ENCODE data around the gene TCP11L2. TPM values are rescaled to one million over a fixed set of nuclear protein-coding genes. Genes with fewer than 3 reads are reported as not detected.
A peak's percentile ranks its signal among the peaks of the same experiment; 100 is the strongest.

TCP11L2 gene
- 5.3 TPM for polyA plus RNA-seq (2013, experiment 1 of 2)
- polyA plus RNA-seq (2013, experiment 2 of 2), result 5.4 TPM

DNA sequence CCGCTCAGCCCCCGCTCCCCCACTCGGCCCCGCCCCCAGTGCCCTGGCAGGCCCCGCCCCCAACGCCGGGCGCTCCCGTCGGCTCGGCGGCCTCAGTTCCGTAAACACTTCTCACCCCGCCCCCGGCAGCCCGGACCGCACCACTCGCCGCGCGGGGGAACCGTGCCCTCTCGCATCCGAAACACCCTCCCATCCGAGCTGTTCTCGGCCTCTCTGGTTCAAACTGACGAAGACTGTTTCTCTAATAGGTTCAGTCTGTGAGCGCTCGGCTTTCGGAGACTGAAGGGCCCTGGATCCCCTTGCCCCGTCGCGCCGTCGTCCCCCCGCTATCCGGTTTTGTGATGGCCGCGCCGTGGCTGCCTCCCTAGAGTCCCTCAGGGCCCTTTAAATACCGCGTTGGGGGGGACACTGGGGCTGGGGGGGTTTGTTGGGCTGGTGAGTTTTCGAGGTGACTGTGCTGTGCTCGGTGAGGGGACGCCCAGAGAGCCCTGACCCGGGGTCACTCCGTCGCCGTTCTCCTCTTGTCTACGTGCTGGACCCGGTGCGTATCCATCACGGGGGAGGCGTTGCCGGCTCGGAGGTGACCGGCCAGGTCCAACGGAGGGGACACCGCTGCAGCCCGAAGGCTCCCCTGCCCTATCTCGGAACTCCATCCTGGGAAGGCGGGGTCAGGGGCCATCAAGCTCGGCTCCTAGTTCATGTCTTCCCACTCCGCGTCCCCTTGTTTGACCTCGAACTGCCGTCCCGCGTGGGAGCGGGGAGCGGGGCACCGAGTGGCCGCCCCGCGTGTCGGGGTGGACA, at the start of gene TCP11L2:
Gene TCP11L2, plus strand, starts transcription at position 333 of the 801 bp plus-strand sequence. CDS start 8,343 bp downstream, outside the sequence.
- Histone ChIP-seq H3K18ac (ENCODE audit: low read length) (peak within 1 kb of the TSS; percentile 96), H3K23ac (ENCODE audit: low read depth, low read length, poor library complexity) (peak within 1 kb of the TSS; percentile 90), H2BK12ac (ENCODE audit: low read length) (peak within 1 kb of the TSS; percentile 79), H2BK120ac (ENCODE audit: low read depth, low read length) (peak within 1 kb of the TSS; percentile 36), H2AFZ (ENCODE audit: low read length) (peak within 1 kb of the TSS; percentile 99), H3K4ac (ENCODE audit: low read length) (no peak within 1 kb of the TSS), H3K9me3 (replicated peaks in 1 of 2; ENCODE audit: control insufficient read depth in 2 of 2, insufficient read depth in 1 of 2, low read depth in 1 of 2, low read length in 2 of 2) (no peaks in the 10 kb centered on the region), H3K14ac (ENCODE audit: low read length) (peak within 1 kb of the TSS; percentile 77), H3K27ac (replicated peaks; ENCODE audit: low read length) (peak within 1 kb of the TSS; percentile 65), H3K27me3 (ENCODE audit: control insufficient read depth in 3 of 3, insufficient read depth in 3 of 3, low read depth in 1 of 3, low read length in 3 of 3) (peaks cover 0 to 3% (median 2%) of the 10 kb centered on the region in 3 experiments), H2BK5ac (ENCODE audit: low read length) (peak within 1 kb of the TSS; percentile 85), H2AK5ac (ENCODE audit: low read depth, low read length) (peak within 1 kb of the TSS; percentile 57), H3K4me3 (ENCODE audit: low read length in 2 of 2) (peak within 1 kb of the TSS; percentile 84 to 88), H3K79me1 (ENCODE audit: low read depth, low read length) (peaks cover 2% of the 10 kb centered on the region), H2BK15ac (ENCODE audit: low read length) (peak within 1 kb of the TSS; percentile 55), H4K91ac (ENCODE audit: low read depth, low read length, poor library complexity) (no peak within 1 kb of the TSS), H3K4me1 (ENCODE audit: control insufficient read depth in 2 of 2, insufficient read depth in 1 of 2, low read depth in 1 of 2, low read length in 2 of 2) (peaks cover 6 to 18% of the 10 kb centered on the region in 2 donors), H3K9ac (ENCODE audit: low read depth, low read length, poor library complexity) (peak within 1 kb of the TSS; percentile 89), H3K4me2 (ENCODE audit: insufficient read depth, low read length, poor library complexity, severe bottlenecking) (peak within 1 kb of the TSS; percentile 92), H3K36me3 (replicated peaks in 1 of 2; ENCODE audit: control insufficient read depth in 2 of 2, insufficient read depth in 2 of 2, low read length in 2 of 2) (no peaks in the 10 kb centered on the region), H4K8ac (ENCODE audit: low read depth, low read length) (peak within 1 kb of the TSS; percentile 98)
- DNase-seq (ENCODE audit: low spot score), result peak; percentile 74
- no CpG with 5 or more reads among the region's 76 CpGs for WGBS, 2 donors (ENCODE audit: extremely low coverage in 2 of 2, insufficient read length in 2 of 2, insufficient replicate concordance in 1 of 2)

DNA sequence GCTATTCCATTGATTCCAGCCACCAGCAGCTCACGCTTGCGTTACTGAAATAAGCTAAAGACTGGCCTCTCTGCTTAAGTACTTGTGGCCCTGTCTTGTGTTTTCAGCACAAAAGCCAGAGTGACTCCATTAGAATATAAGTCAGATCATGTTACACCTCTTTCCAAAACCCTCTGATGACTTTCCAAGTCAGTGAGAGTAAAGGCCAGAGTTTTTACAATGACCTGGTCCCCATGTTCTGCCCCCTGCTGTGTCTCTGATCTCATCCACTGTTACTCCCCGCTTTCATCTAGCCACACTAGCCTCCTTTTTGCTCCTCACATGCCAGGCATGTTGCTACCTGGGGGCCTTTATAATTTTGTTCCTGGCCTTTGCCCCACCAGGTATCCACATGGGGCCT, 47.8 kb upstream of the TCP11L2 start:
- WGBS, 2 donors (ENCODE audit: extremely low coverage in 2 of 2, insufficient read length in 2 of 2, insufficient replicate concordance in 1 of 2), result no CpG with 5 or more reads among the region's 3 CpGs
- H2BK5ac ChIP-seq (ENCODE audit: low read length), result no peak overlapping the region

GRCh38 chr12:106255493-106255892, 47.0 kb upstream of the TCP11L2 start:
- no peak overlapping the region for H3K27ac ChIP-seq (replicated peaks; ENCODE audit: low read length)
- H3K9me3 ChIP-seq (replicated peaks in 1 of 2; ENCODE audit: control insufficient read depth in 2 of 2, insufficient read depth in 1 of 2, low read depth in 1 of 2, low read length in 2 of 2), result no peaks in the 10 kb centered on the region
- H3K23ac ChIP-seq (ENCODE audit: low read depth, low read length, poor library complexity), result no peak overlapping the region
- no peak overlapping the region for H2BK5ac ChIP-seq (ENCODE audit: low read length)
- peaks cover 0 to 8% (median 0%) of the 10 kb centered on the region in 3 experiments for H3K27me3 ChIP-seq (ENCODE audit: control insufficient read depth in 3 of 3, insufficient read depth in 3 of 3, low read depth in 1 of 3, low read length in 3 of 3)
- H3K4me3 ChIP-seq (ENCODE audit: low read length in 2 of 2), result no peak overlapping the region
- no peak overlapping the region for H2BK120ac ChIP-seq (ENCODE audit: low read depth, low read length)
- no peak overlapping the region for H2BK12ac ChIP-seq (ENCODE audit: low read length)
- DNase-seq (ENCODE audit: low spot score), result no peak
- no peak overlapping the region for H3K14ac ChIP-seq (ENCODE audit: low read length)
- H4K91ac ChIP-seq (ENCODE audit: low read depth, low read length, poor library complexity), result no peak overlapping the region
- no peak overlapping the region for H3K4ac ChIP-seq (ENCODE audit: low read length)
- no CpG with 5 or more reads among the region's 3 CpGs for WGBS, 2 donors (ENCODE audit: extremely low coverage in 2 of 2, insufficient read length in 2 of 2, insufficient replicate concordance in 1 of 2)
- H3K79me1 ChIP-seq (ENCODE audit: low read depth, low read length), result no peaks in the 10 kb centered on the region
- H3K9ac ChIP-seq (ENCODE audit: low read depth, low read length, poor library complexity), result no peak overlapping the region
- no peak overlapping the region for H2AK5ac ChIP-seq (ENCODE audit: low read depth, low read length)
- H2AFZ ChIP-seq (ENCODE audit: low read length), result no peak overlapping the region
- no peak overlapping the region for H4K8ac ChIP-seq (ENCODE audit: low read depth, low read length)
- no peaks in the 10 kb centered on the region for H3K36me3 ChIP-seq (replicated peaks in 1 of 2; ENCODE audit: control insufficient read depth in 2 of 2, insufficient read depth in 2 of 2, low read length in 2 of 2)
- H3K4me1 ChIP-seq (ENCODE audit: control insufficient read depth in 2 of 2, insufficient read depth in 1 of 2, low read depth in 1 of 2, low read length in 2 of 2), result peaks cover 13 to 14% of the 10 kb centered on the region in 2 donors
- no peak overlapping the region for H3K4me2 ChIP-seq (ENCODE audit: insufficient read depth, low read length, poor library complexity, severe bottlenecking)
- H3K18ac ChIP-seq (ENCODE audit: low read length), result no peak overlapping the region
- H2BK15ac ChIP-seq (ENCODE audit: low read length), result no peak overlapping the region

More for the DNA sequence above, 47.8 kb upstream of the TCP11L2 start:
- no peak overlapping the region for H2AK5ac ChIP-seq (ENCODE audit: low read depth, low read length)
- no peak overlapping the region for H4K8ac ChIP-seq (ENCODE audit: low read depth, low read length)
- no peak overlapping the region for H3K27ac ChIP-seq (replicated peaks; ENCODE audit: low read length)
- H2BK120ac ChIP-seq (ENCODE audit: low read depth, low read length), result no peak overlapping the region
- H3K79me1 ChIP-seq (ENCODE audit: low read depth, low read length), result no peaks in the 10 kb centered on the region
- H2AFZ ChIP-seq (ENCODE audit: low read length), result no peak overlapping the region
- H3K9me3 ChIP-seq (replicated peaks in 1 of 2; ENCODE audit: control insufficient read depth in 2 of 2, insufficient read depth in 1 of 2, low read depth in 1 of 2, low read length in 2 of 2), result no peaks in the 10 kb centered on the region
- H3K4me1 ChIP-seq (ENCODE audit: control insufficient read depth in 2 of 2, insufficient read depth in 1 of 2, low read depth in 1 of 2, low read length in 2 of 2), result peaks cover 13 to 14% of the 10 kb centered on the region in 2 donors
- no peak overlapping the region for H2BK12ac ChIP-seq (ENCODE audit: low read length)
- H3K23ac ChIP-seq (ENCODE audit: low read depth, low read length, poor library complexity), result no peak overlapping the region
- H3K4ac ChIP-seq (ENCODE audit: low read length), result no peak overlapping the region
- H3K4me3 ChIP-seq (ENCODE audit: low read length in 2 of 2), result no peak overlapping the region
- H3K18ac ChIP-seq (ENCODE audit: low read length), result no peak overlapping the region
- DNase-seq (ENCODE audit: low spot score), result peak; percentile 23
- H3K27me3 ChIP-seq (ENCODE audit: control insufficient read depth in 3 of 3, insufficient read depth in 3 of 3, low read depth in 1 of 3, low read length in 3 of 3), result peaks cover 0 to 8% (median 0%) of the 10 kb centered on the region in 3 experiments
- no peak overlapping the region for H4K91ac ChIP-seq (ENCODE audit: low read depth, low read length, poor library complexity)
- H3K9ac ChIP-seq (ENCODE audit: low read depth, low read length, poor library complexity), result no peak overlapping the region
- H3K4me2 ChIP-seq (ENCODE audit: insufficient read depth, low read length, poor library complexity, severe bottlenecking), result no peak overlapping the region
- no peak overlapping the region for H3K14ac ChIP-seq (ENCODE audit: low read length)
- no peaks in the 10 kb centered on the region for H3K36me3 ChIP-seq (replicated peaks in 1 of 2; ENCODE audit: control insufficient read depth in 2 of 2, insufficient read depth in 2 of 2, low read length in 2 of 2)
- H2BK15ac ChIP-seq (ENCODE audit: low read length), result no peak overlapping the region

GRCh38 chr12:106255952-106256351, 46.6 kb upstream of the TCP11L2 start:
- no peak overlapping the region for H3K18ac ChIP-seq (ENCODE audit: low read length)
- peaks cover 0 to 8% (median 0%) of the 10 kb centered on the region in 3 experiments for H3K27me3 ChIP-seq (ENCODE audit: control insufficient read depth in 3 of 3, insufficient read depth in 3 of 3, low read depth in 1 of 3, low read length in 3 of 3)
- no peak overlapping the region for H3K4me3 ChIP-seq (ENCODE audit: low read length in 2 of 2)
- no peak overlapping the region for H2AFZ ChIP-seq (ENCODE audit: low read length)
- no peak overlapping the region for H2AK5ac ChIP-seq (ENCODE audit: low read depth, low read length)
- no peak overlapping the region for H2BK120ac ChIP-seq (ENCODE audit: low read depth, low read length)
- no peak overlapping the region for H3K9ac ChIP-seq (ENCODE audit: low read depth, low read length, poor library complexity)
- H4K8ac ChIP-seq (ENCODE audit: low read depth, low read length), result no peak overlapping the region
- H3K4me2 ChIP-seq (ENCODE audit: insufficient read depth, low read length, poor library complexity, severe bottlenecking), result no peak overlapping the region
- H3K36me3 ChIP-seq (replicated peaks in 1 of 2; ENCODE audit: control insufficient read depth in 2 of 2, insufficient read depth in 2 of 2, low read length in 2 of 2), result no peaks in the 10 kb centered on the region
- no peak overlapping the region for H3K4ac ChIP-seq (ENCODE audit: low read length)
- no peak for DNase-seq (ENCODE audit: low spot score)
- H3K14ac ChIP-seq (ENCODE audit: low read length), result no peak overlapping the region
- H2BK12ac ChIP-seq (ENCODE audit: low read length), result no peak overlapping the region
- no CpG with 5 or more reads among the region's 5 CpGs for WGBS, 2 donors (ENCODE audit: extremely low coverage in 2 of 2, insufficient read length in 2 of 2, insufficient replicate concordance in 1 of 2)
- H2BK5ac ChIP-seq (ENCODE audit: low read length), result no peak overlapping the region
- H2BK15ac ChIP-seq (ENCODE audit: low read length), result no peak overlapping the region
- H3K9me3 ChIP-seq (replicated peaks in 1 of 2; ENCODE audit: control insufficient read depth in 2 of 2, insufficient read depth in 1 of 2, low read depth in 1 of 2, low read length in 2 of 2), result no peaks in the 10 kb centered on the region
- H3K27ac ChIP-seq (replicated peaks; ENCODE audit: low read length), result no peak overlapping the region
- no peak overlapping the region for H4K91ac ChIP-seq (ENCODE audit: low read depth, low read length, poor library complexity)
- H3K4me1 ChIP-seq (ENCODE audit: control insufficient read depth in 2 of 2, insufficient read depth in 1 of 2, low read depth in 1 of 2, low read length in 2 of 2), result peaks cover 13 to 14% of the 10 kb centered on the region in 2 donors
- H3K79me1 ChIP-seq (ENCODE audit: low read depth, low read length), result no peaks in the 10 kb centered on the region
- no peak overlapping the region for H3K23ac ChIP-seq (ENCODE audit: low read depth, low read length, poor library complexity)
